Panc1 (cell line): ENCODE data around the gene TMEM184C. TPM values are rescaled to one million over a fixed set of nuclear protein-coding genes. Genes with fewer than 3 reads are reported as not detected.

Experiments used
- ATAC-seq: fragments of 200-7000 bp; cut with Tn5 transposase; 2 replicates; pipeline ENCODE4 v1.9.1; 2020; ENCODE audit warnings: mild to moderate bottlenecking, moderate library complexity
- BruUV-seq: library from RNA; stranded (reverse); fragments of 400-500 nt; replicated peaks from 2 replicates; lab custom pipeline; 2021; lab: Mats Ljungman, UMichigan
- CTCF ChIA-PET: fragments of 300-600 bp; sonication (Branson Sonifier 250); formaldehyde crosslinking; loops from one replicate; lab custom pipeline; 2022; ENCODE audit warnings: antibody characterized with exemption; lab: Charles Lee
- POLR2A ChIA-PET: fragments of 300-600 bp; sonication (Branson Sonifier 250); formaldehyde crosslinking; loops from one replicate; lab custom pipeline; 2022; ENCODE audit warnings: antibody characterized with exemption; lab: Charles Lee
- DNase-seq: peaks from one replicate; pipeline ENCODE4 v3.0.0-alpha.2; 2010; ENCODE audit warnings: low read depth, low spot score
- H3K27ac ChIP-seq: 2 replicates; pipeline ENCODE4 v1.5.1; 2011; ENCODE audit warnings: mild to moderate bottlenecking, low read length, inconsistent platforms
- H3K27me3 ChIP-seq: fragments of 200-500 bp; sonication (Bioruptor generic); 2 replicates; pipeline ENCODE4 v1.6.0; 2014; ENCODE audit warnings: low read length, inconsistent platforms; ENCODE audit not compliant: control insufficient read depth, insufficient read depth
- H3K36me3 ChIP-seq: fragments of 200-500 bp; sonication (Bioruptor generic); 2 replicates; pipeline ENCODE4 v1.5.1; 2014; ENCODE audit warnings: inconsistent platforms, mild to moderate bottlenecking, low read length, moderate library complexity; ENCODE audit not compliant: control insufficient read depth, insufficient read depth
- H3K4me1 ChIP-seq: 2 replicates; pipeline ENCODE4 v1.5.1; 2011; ENCODE audit warnings: inconsistent platforms, mild to moderate bottlenecking, low read length, moderate library complexity; ENCODE audit not compliant: control insufficient read depth, insufficient read depth
- H3K4me3 ChIP-seq, 2 experiments: 2 replicates each; pipeline ENCODE4 v1.5.1; 2011 to 2012; ENCODE audit warnings: low read depth in 2 of 2, low read length in 2 of 2, mild to moderate bottlenecking in 2 of 2, inconsistent platforms in 1 of 2, moderate library complexity in 1 of 2
- H3K9me3 ChIP-seq: fragments of 200-500 bp; sonication (Bioruptor generic); 2 replicates; pipeline ENCODE4 v1.5.1; 2014; ENCODE audit warnings: low read depth, mild to moderate bottlenecking, inconsistent platforms, low read length, moderate library complexity; ENCODE audit not compliant: control insufficient read depth, insufficient read depth
- POLR2AphosphoS5 ChIP-seq: IDR thresholded peaks from 2 replicates; pipeline ENCODE4 v1.6.1; 2012; ENCODE audit warnings: mild to moderate bottlenecking, low read depth, low read length, moderate library complexity
- SIN3A ChIP-seq: IDR thresholded peaks from 2 replicates; pipeline ENCODE4 v1.6.1; 2012; ENCODE audit warnings: low read depth, mild to moderate bottlenecking, low read length, moderate library complexity, borderline replicate concordance; ENCODE audit not compliant: insufficient read depth
- TCF7L2 ChIP-seq: IDR thresholded peaks from 2 replicates; pipeline ENCODE4 v1.6.1; 2011; ENCODE audit warnings: mild to moderate bottlenecking, low read depth, low read length, inconsistent platforms
- in situ Hi-C: cut with HindIII; loops from 2 replicates; pipeline ENCODE4 v1.10.0; 2016; ENCODE audit warnings: low sequenced_read_pairs, low pct_unique_long_range_greater_than_20kb
- intact Hi-C: fragments of 100-400 bp; cut with micrococcal nuclease; formaldehyde crosslinking; loops from one replicate; pipeline ENCODE4 v1.10.0; 2022; ENCODE audit not compliant: unreplicated experiment
- total RNA-seq: library from RNA; stranded (reverse); gene quantifications from one replicate; pipeline ENCODE4 v1.2.1, GENCODE V29; 2021; ENCODE audit not compliant: unreplicated experiment
- TF ChIP-seq, protein P1 (sequence below): fragments of 450-650 bp; IDR thresholded peaks from 2 replicates; pipeline ENCODE4 v1.5.1; 2017; ENCODE audit warnings: mild to moderate bottlenecking
- TF ChIP-seq, protein P2 (sequence below), 2 experiments: IDR thresholded peaks; 2 replicates each; pipeline ENCODE4 v1.6.1; 2011 to 2012; ENCODE audit warnings: low read depth in 2 of 2, control low read depth in 1 of 2, low read length in 1 of 2, mild to moderate bottlenecking in 1 of 2, moderate library complexity in 1 of 2; ENCODE audit not compliant: insufficient read depth in 1 of 2

TMEM184C gene
- total RNA-seq, 1 experiment from 2014 or later = 26.5 TPM

GRCh38 chr4:147586032-147586431 is 31.2 kb upstream of the TMEM184C start:
- no TSS peak for BruUV-seq
- H3K27me3 ChIP-seq = no peaks in the 10 kb centered on the region
- DNase-seq (no peak), ATAC-seq (no peak)
- H3K27ac ChIP-seq = no peak overlapping the region
- POLR2A ChIA-PET = interaction anchor here (0.6 kb wide), 1 partner anchor 428 kb away, joined by 3 read pairs; no protein-coding TSS in a partner anchor
- no peaks in the 10 kb centered on the region for H3K36me3 ChIP-seq
- H3K9me3 ChIP-seq = no peaks in the 10 kb centered on the region
- intact Hi-C loops = no loop called here
- CTCF ChIA-PET = no interaction called here
- TF ChIP-seq TCF7L2 (no peak), POLR2AphosphoS5 (no peak), SIN3A (no peak)
- TF ChIP-seq, protein P1, sequence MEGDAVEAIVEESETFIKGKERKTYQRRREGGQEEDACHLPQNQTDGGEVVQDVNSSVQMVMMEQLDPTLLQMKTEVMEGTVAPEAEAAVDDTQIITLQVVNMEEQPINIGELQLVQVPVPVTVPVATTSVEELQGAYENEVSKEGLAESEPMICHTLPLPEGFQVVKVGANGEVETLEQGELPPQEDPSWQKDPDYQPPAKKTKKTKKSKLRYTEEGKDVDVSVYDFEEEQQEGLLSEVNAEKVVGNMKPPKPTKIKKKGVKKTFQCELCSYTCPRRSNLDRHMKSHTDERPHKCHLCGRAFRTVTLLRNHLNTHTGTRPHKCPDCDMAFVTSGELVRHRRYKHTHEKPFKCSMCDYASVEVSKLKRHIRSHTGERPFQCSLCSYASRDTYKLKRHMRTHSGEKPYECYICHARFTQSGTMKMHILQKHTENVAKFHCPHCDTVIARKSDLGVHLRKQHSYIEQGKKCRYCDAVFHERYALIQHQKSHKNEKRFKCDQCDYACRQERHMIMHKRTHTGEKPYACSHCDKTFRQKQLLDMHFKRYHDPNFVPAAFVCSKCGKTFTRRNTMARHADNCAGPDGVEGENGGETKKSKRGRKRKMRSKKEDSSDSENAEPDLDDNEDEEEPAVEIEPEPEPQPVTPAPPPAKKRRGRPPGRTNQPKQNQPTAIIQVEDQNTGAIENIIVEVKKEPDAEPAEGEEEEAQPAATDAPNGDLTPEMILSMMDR = no peak
- TF ChIP-seq, protein P2, sequence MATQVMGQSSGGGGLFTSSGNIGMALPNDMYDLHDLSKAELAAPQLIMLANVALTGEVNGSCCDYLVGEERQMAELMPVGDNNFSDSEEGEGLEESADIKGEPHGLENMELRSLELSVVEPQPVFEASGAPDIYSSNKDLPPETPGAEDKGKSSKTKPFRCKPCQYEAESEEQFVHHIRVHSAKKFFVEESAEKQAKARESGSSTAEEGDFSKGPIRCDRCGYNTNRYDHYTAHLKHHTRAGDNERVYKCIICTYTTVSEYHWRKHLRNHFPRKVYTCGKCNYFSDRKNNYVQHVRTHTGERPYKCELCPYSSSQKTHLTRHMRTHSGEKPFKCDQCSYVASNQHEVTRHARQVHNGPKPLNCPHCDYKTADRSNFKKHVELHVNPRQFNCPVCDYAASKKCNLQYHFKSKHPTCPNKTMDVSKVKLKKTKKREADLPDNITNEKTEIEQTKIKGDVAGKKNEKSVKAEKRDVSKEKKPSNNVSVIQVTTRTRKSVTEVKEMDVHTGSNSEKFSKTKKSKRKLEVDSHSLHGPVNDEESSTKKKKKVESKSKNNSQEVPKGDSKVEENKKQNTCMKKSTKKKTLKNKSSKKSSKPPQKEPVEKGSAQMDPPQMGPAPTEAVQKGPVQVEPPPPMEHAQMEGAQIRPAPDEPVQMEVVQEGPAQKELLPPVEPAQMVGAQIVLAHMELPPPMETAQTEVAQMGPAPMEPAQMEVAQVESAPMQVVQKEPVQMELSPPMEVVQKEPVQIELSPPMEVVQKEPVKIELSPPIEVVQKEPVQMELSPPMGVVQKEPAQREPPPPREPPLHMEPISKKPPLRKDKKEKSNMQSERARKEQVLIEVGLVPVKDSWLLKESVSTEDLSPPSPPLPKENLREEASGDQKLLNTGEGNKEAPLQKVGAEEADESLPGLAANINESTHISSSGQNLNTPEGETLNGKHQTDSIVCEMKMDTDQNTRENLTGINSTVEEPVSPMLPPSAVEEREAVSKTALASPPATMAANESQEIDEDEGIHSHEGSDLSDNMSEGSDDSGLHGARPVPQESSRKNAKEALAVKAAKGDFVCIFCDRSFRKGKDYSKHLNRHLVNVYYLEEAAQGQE (IDR thresholded peaks at IDR 0.05; ENCODE audit: insufficient read depth in 1 of 2, low read depth in 2 of 2, low read length in 1 of 2) = no peak
- no peak overlapping the region for H3K4me3 ChIP-seq
- in situ Hi-C loops = no loop called here
- H3K4me1 ChIP-seq = no peaks in the 10 kb centered on the region

GRCh38 chr4:147586637-147587036 is 30.6 kb upstream of the TMEM184C start:
- in situ Hi-C loops (no loop called here), intact Hi-C loops (no loop called here)
- no peak overlapping the region for H3K27ac ChIP-seq
- H3K36me3 ChIP-seq = no peaks in the 10 kb centered on the region
- DNase-seq (no peak), ATAC-seq (no peak)
- H3K27me3 ChIP-seq = no peaks in the 10 kb centered on the region
- ChIA-PET CTCF (no interaction called here), POLR2A (interaction anchor here (0.6 kb wide), 1 partner anchor 429 kb away, joined by 3 read pairs; no protein-coding TSS in a partner anchor)
- TF ChIP-seq, protein P2 (IDR thresholded peaks at IDR 0.05; ENCODE audit: insufficient read depth in 1 of 2, low read depth in 2 of 2, low read length in 1 of 2) = no peak
- TF ChIP-seq, protein P1 = no peak
- TF ChIP-seq SIN3A (no peak), TCF7L2 (no peak), POLR2AphosphoS5 (no peak)
- H3K4me1 ChIP-seq = no peaks in the 10 kb centered on the region
- no TSS peak for BruUV-seq
- no peaks in the 10 kb centered on the region for H3K9me3 ChIP-seq
- H3K4me3 ChIP-seq = no peak overlapping the region
